Mammary epithelial cell (primary cell): Measurements from ENCODE around the gene LRCH1.

Source experiments
- EZH2 ChIP-seq: IDR thresholded peaks from 2 replicates; pipeline ENCODE4 v1.6.1; 2012; ENCODE audit warnings: low read length, inconsistent platforms, borderline replicate concordance
- TF ChIP-seq, protein P1 (sequence below), 2 donors: IDR thresholded peaks in 1 of 2; conservative IDR thresholded peaks in 1 of 2; 2 replicates each; pipeline ENCODE4 v1.5.1; 2011 to 2012; ENCODE audit warnings: inconsistent platforms in 2 of 2, low read length in 2 of 2, mild to moderate bottlenecking in 2 of 2, control low read depth in 1 of 2, low read depth in 1 of 2; ENCODE audit not compliant: insufficient read depth in 1 of 2; ENCODE audit errors: extremely low read depth in 1 of 2

DNA sequence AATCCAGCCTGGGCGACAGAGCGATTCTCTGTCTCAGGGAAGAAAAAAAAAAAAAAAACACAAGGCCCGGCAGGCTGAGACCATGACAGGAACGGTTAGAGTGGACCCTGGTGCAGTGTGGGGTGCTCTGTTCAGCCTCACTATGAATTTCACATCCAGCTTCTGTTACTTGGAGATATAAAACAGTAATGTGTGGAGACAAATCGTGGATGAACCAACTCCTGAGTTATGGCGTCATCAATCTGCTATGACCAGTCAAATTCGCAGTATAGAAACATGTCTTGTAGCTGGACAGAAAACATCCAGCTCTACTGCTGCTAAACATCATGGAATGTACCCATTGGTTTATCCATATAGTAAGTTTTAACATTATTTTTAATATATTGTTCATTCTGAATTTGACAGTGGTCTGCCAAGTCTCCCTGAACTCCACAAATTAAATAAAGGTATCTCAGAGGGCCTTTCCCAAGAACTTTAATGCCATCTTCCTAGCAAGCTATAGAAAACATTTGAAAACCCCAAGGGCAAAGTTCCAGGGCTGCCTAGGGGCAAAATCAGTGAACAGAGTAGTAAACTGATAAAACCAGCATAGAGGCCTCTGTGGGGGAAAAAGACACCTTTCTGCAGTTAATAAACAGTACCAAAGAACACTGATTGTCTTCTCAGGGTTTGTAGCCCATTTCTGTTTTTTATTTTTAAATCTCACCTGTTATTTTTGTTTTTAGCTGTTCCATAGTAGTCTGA, 75.8 kb downstream of the LRCH1 start:
- TF ChIP-seq EZH2 = no peak
- TF ChIP-seq, protein P1, sequence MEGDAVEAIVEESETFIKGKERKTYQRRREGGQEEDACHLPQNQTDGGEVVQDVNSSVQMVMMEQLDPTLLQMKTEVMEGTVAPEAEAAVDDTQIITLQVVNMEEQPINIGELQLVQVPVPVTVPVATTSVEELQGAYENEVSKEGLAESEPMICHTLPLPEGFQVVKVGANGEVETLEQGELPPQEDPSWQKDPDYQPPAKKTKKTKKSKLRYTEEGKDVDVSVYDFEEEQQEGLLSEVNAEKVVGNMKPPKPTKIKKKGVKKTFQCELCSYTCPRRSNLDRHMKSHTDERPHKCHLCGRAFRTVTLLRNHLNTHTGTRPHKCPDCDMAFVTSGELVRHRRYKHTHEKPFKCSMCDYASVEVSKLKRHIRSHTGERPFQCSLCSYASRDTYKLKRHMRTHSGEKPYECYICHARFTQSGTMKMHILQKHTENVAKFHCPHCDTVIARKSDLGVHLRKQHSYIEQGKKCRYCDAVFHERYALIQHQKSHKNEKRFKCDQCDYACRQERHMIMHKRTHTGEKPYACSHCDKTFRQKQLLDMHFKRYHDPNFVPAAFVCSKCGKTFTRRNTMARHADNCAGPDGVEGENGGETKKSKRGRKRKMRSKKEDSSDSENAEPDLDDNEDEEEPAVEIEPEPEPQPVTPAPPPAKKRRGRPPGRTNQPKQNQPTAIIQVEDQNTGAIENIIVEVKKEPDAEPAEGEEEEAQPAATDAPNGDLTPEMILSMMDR (conservative IDR thresholded peaks at IDR 0.05 in 1 of 2, IDR thresholded peaks at IDR 0.05 in 1 of 2; ENCODE audit: extremely low read depth in 1 of 2, insufficient read depth in 1 of 2, low read depth in 1 of 2, low read length in 2 of 2) = no peak
